ENCODE measurements around the gene MARF1.
"Not testable (repeated sequence)": the region's sequence is repeated elsewhere in the genome, so short reads cannot be mapped to it uniquely, and the experiment has no call there.

Gene MARF1

GRCh38 chr16:15648135-15648730 is 5.3 kb upstream of the MARF1 start:
- no peaks in the 10 kb centered on the region for H3K27me3 Mint-ChIP-seq (ENCODE audit: low read depth)
- no peak overlapping the region for H3K4me3 Mint-ChIP-seq
- H3K27ac Mint-ChIP-seq, result no peak overlapping the region
- no peak for DNase-seq (ENCODE audit: low spot score)
- peaks cover 9% of the 10 kb centered on the region for H3K36me3 Mint-ChIP-seq (ENCODE audit: low read depth)
- peaks cover 29% of the 10 kb centered on the region for H3K4me1 Mint-ChIP-seq (ENCODE audit: low read depth)
- H3K9me3 Mint-ChIP-seq, result no peaks in the 10 kb centered on the region

GRCh38 chr16:15647294-15648014 is 4.5 kb upstream of the MARF1 start:
- Mint-ChIP-seq H3K27me3 (ENCODE audit: low read depth) (no peaks in the 10 kb centered on the region), H3K27ac (no peak overlapping the region), H3K36me3 (ENCODE audit: low read depth) (peaks cover 4% of the 10 kb centered on the region), H3K4me1 (ENCODE audit: low read depth) (peaks cover 21% of the 10 kb centered on the region), H3K9me3 (no peaks in the 10 kb centered on the region), H3K4me3 (no peak overlapping the region)
- DNase-seq (ENCODE audit: low spot score), result no peak

GRCh38 chr16:15646557-15647293 is 3.8 kb upstream of the MARF1 start:
- not testable (repeated sequence) for DNase-seq (ENCODE audit: low spot score); H3K27me3 Mint-ChIP-seq (ENCODE audit: low read depth); H3K36me3 Mint-ChIP-seq (ENCODE audit: low read depth); H3K27ac Mint-ChIP-seq; H3K4me3 Mint-ChIP-seq; H3K9me3 Mint-ChIP-seq
- H3K4me1 Mint-ChIP-seq (ENCODE audit: low read depth), result peaks cover 23% of the 10 kb centered on the region

- not testable (repeated sequence) for H3K27me3 Mint-ChIP-seq (ENCODE audit: low read depth); H3K4me3 Mint-ChIP-seq; H3K36me3 Mint-ChIP-seq (ENCODE audit: low read depth); DNase-seq (ENCODE audit: low spot score); H3K27ac Mint-ChIP-seq; H3K9me3 Mint-ChIP-seq
- H3K4me1 Mint-ChIP-seq (ENCODE audit: low read depth), result peaks cover 36% of the 10 kb centered on the region
These were observed 2.1 kb upstream of the MARF1 start for GRCh38 chr16:15644962-15645465.

- no peak for DNase-seq (ENCODE audit: low spot score)
- H3K27ac Mint-ChIP-seq, result peak overlapping the region; percentile 96
- no peaks in the 10 kb centered on the region for H3K9me3 Mint-ChIP-seq
- peaks cover 37% of the 10 kb centered on the region for H3K4me1 Mint-ChIP-seq (ENCODE audit: low read depth)
- peak overlapping the region; percentile 93 for H3K4me3 Mint-ChIP-seq
- H3K36me3 Mint-ChIP-seq (ENCODE audit: low read depth), result peaks cover 6% of the 10 kb centered on the region
- H3K27me3 Mint-ChIP-seq (ENCODE audit: low read depth), result no peaks in the 10 kb centered on the region
These were observed 1.5 kb upstream of the MARF1 start for GRCh38 chr16:15644267-15644961.

- H3K4me1 Mint-ChIP-seq (ENCODE audit: low read depth), result peaks cover 40% of the 10 kb centered on the region
- H3K9me3 Mint-ChIP-seq, result no peaks in the 10 kb centered on the region
- peak overlapping the region; percentile 96 for H3K27ac Mint-ChIP-seq
These were observed 944 bp upstream of the MARF1 start for GRCh38 chr16:15643946-15644250.

GRCh38 chr16:15642557-15643047 is 352 bp downstream of the MARF1 start:
- peak overlapping the region; percentile 96 for H3K27ac Mint-ChIP-seq
- H3K36me3 Mint-ChIP-seq (ENCODE audit: low read depth), result peaks cover 18% of the 10 kb centered on the region
- H3K4me1 Mint-ChIP-seq (ENCODE audit: low read depth), result peaks cover 46% of the 10 kb centered on the region
- no peaks in the 10 kb centered on the region for H3K9me3 Mint-ChIP-seq
- peak overlapping the region; percentile 93 for H3K4me3 Mint-ChIP-seq
- H3K27me3 Mint-ChIP-seq (ENCODE audit: low read depth), result no peaks in the 10 kb centered on the region
- DNase-seq (ENCODE audit: low spot score), result peak; percentile 65

More at GRCh38 chr16:15643946-15644250, 944 bp upstream of the MARF1 start:
- no peak for DNase-seq (ENCODE audit: low spot score)
- peaks cover 9% of the 10 kb centered on the region for H3K36me3 Mint-ChIP-seq (ENCODE audit: low read depth)
- H3K4me3 Mint-ChIP-seq, result peak overlapping the region; percentile 93
- H3K27me3 Mint-ChIP-seq (ENCODE audit: low read depth), result no peaks in the 10 kb centered on the region

- DNase-seq (ENCODE audit: low spot score), result no peak
- Mint-ChIP-seq H3K27me3 (ENCODE audit: low read depth) (no peaks in the 10 kb centered on the region), H3K9me3 (no peaks in the 10 kb centered on the region), H3K4me1 (ENCODE audit: low read depth) (peaks cover 49% of the 10 kb centered on the region), H3K27ac (peak overlapping the region; percentile 96), H3K4me3 (peak overlapping the region; percentile 93), H3K36me3 (ENCODE audit: low read depth) (peaks cover 22% of the 10 kb centered on the region)
These were observed 999 bp downstream of the MARF1 start for GRCh38 chr16:15641753-15642556.

- peaks cover 59% of the 10 kb centered on the region for H3K4me1 Mint-ChIP-seq (ENCODE audit: low read depth)
- H3K4me3 Mint-ChIP-seq, result peak overlapping the region; percentile 93
- H3K36me3 Mint-ChIP-seq (ENCODE audit: low read depth), result peaks cover 32% of the 10 kb centered on the region
- no peaks in the 10 kb centered on the region for H3K27me3 Mint-ChIP-seq (ENCODE audit: low read depth)
- H3K27ac Mint-ChIP-seq, result peak overlapping the region; percentile 2
- H3K9me3 Mint-ChIP-seq, result no peaks in the 10 kb centered on the region
- no peak for DNase-seq (ENCODE audit: low spot score)
These were observed 2.0 kb downstream of the MARF1 start for GRCh38 chr16:15640966-15641365.

- Mint-ChIP-seq H3K9me3 (no peaks in the 10 kb centered on the region), H3K36me3 (ENCODE audit: low read depth) (peaks cover 49% of the 10 kb centered on the region), H3K4me1 (ENCODE audit: low read depth) (peaks cover 57% of the 10 kb centered on the region), H3K27me3 (ENCODE audit: low read depth) (no peaks in the 10 kb centered on the region), H3K27ac (peak overlapping the region; percentile 81), H3K4me3 (peak overlapping the region; percentile 61)
- no peak for DNase-seq (ENCODE audit: low spot score)
These were observed 3.8 kb downstream of the MARF1 start for GRCh38 chr16:15639061-15639568.

GRCh38 chr16:15636392-15636873 is 6.5 kb downstream of the MARF1 start:
- peaks cover 71% of the 10 kb centered on the region for H3K36me3 Mint-ChIP-seq (ENCODE audit: low read depth)
- H3K27me3 Mint-ChIP-seq (ENCODE audit: low read depth), result no peaks in the 10 kb centered on the region
- H3K4me3 Mint-ChIP-seq, result peak overlapping the region; percentile 62
- no peaks in the 10 kb centered on the region for H3K9me3 Mint-ChIP-seq
- peak overlapping the region; percentile 85 for H3K27ac Mint-ChIP-seq
- H3K4me1 Mint-ChIP-seq (ENCODE audit: low read depth), result peaks cover 42% of the 10 kb centered on the region
- no peak for DNase-seq (ENCODE audit: low spot score)

- H3K27me3 Mint-ChIP-seq (ENCODE audit: low read depth), result no peaks in the 10 kb centered on the region
- peak overlapping the region; percentile 85 for H3K27ac Mint-ChIP-seq
- DNase-seq (ENCODE audit: low spot score), result no peak
- H3K4me3 Mint-ChIP-seq, result peak overlapping the region; percentile 62
- H3K9me3 Mint-ChIP-seq, result no peaks in the 10 kb centered on the region
- H3K4me1 Mint-ChIP-seq (ENCODE audit: low read depth), result peaks cover 37% of the 10 kb centered on the region
- peaks cover 75% of the 10 kb centered on the region for H3K36me3 Mint-ChIP-seq (ENCODE audit: low read depth)
These were observed 7.0 kb downstream of the MARF1 start for GRCh38 chr16:15635926-15636325.
